ENCODE results near the gene ATP6V1F. TPM values are rescaled to one million over a fixed set of nuclear protein-coding genes. Genes with fewer than 3 reads are reported as not detected.

Gene ATP6V1F
- total RNA-seq, 1 experiment from 2014 or later, result 234 TPM

DNA sequence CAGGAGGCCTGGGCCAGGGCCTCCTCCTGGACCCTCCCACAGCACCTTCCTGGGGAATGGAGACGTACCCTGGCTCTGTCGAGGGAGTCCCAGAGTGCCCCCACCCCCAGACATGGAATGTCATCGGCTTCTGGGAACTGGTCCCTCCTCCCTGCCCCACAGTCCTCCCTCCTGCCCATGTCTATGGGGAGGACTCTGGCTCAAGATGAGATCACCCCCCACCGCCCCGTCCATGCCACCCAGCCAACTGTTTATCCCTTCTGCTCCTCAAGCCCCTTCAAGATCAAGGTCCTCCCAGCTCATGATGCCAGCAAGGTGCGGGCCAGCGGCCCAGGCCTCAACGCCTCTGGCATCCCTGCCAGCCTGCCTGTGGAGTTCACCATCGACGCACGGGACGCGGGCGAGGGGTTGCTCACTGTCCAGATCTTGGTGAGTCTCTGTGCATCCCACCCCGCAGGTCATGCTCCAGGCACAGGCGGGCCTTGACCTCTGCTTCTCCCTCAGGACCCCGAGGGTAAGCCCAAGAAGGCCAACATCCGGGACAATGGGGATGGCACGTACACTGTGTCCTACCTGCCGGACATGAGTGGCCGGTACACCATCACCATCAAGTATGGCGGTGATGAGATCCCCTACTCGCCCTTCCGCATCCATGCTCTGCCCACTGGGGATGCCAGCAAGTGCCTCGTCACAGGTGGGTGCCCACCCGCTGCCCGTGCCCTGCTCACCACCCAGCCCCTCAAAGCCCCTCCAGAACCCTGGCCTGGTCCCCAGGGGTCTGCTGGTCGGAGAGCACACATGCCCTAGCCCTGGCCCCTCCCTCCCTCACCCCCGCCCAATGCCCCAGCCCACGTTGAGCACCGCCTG, 14.1 kb upstream of the ATP6V1F start:
- no peak for DNase-seq (ENCODE audit: low read depth)

DNA sequence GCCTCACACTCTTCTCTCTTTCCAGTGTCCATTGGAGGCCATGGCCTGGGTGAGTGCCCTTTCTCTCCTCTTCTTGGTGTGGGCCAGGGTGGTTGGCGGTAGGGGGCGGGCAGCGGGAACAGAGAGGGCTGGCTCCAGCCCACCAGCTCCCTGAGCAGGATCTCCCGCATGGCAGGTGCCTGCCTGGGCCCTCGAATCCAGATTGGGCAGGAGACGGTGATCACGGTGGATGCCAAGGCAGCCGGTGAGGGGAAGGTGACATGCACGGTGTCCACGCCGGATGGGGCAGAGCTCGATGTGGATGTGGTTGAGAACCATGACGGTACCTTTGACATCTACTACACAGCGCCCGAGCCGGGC, 13.5 kb upstream of the ATP6V1F start:
- no peak for DNase-seq (ENCODE audit: low read depth)

DNA sequence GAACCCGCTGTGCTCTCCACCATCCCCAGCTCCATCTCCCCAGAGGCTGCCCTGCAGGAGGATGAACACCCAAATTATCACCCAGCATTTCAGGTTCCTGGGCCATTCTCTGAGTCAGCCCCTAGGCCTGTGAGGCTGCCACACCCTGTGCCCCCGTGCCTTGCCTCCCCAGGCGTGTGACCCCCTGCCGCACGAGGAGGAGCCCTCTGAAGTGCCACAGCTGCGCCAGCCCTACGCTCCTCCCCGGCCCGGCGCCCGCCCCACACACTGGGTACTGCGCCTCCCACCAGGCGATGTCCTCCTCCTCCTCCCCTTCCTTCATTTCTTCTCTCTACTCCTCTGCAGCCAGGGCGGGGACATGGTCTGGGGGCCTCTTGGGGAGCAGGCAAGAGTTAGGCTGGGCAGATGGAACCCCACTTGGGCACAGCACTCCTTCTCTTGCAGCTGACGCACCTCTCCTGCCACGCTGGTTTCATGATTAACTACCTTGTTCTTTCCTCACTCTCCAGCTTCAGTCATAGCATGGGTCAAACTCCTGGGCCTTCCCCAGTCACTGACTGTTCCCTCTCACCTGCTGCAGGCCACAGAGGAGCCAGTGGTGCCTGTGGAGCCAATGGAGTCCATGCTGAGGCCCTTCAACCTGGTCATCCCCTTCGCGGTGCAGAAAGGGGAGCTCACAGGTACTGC, 12.7 kb upstream of the ATP6V1F start:
- DNase-seq (ENCODE audit: low read depth), result no peak

DNA sequence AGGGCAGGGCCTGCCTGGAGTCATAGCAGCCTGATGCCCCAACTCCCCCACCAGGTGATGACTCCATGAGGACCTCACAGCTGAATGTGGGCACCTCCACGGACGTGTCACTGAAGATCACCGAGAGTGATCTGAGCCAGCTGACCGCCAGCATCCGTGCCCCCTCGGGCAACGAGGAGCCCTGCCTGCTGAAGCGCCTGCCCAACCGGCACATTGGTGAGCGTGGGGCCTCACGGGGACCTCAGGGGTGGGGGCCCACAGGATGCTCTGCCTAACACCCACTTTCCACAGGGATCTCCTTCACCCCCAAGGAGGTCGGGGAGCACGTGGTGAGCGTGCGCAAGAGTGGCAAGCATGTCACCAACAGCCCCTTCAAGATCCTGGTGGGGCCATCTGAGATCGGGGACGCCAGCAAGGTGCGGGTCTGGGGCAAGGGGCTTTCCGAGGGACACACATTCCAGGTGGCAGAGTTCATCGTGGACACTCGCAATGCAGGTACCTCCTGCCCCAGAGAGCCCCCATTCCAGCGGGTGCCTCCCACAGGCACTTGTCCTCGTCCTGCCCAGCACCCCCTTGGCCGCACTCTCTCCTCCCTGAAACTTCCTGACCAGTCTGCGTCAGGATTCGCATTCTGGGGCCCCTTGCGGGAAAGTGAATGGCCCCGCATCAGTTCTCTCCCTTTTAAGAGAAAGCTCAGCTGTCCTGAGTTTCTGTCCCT, 10.0 kb upstream of the ATP6V1F start:
- no peak for DNase-seq (ENCODE audit: low read depth)

DNA sequence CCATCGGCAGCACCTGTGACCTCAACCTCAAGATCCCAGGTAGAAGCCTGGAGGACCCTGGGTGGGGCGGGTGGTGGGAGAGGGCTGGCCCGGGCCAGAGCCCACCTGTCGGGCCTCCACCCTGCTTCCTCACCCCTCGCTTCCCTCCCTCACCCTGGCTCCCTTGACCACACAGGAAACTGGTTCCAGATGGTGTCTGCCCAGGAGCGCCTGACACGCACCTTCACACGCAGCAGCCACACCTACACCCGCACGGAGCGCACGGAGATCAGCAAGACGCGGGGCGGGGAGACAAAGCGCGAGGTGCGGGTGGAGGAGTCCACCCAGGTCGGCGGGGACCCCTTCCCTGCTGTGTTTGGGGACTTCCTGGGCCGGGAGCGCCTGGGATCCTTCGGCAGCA, 8.9 kb upstream of the ATP6V1F start:
- DNase-seq (ENCODE audit: low read depth), result no peak

DNA sequence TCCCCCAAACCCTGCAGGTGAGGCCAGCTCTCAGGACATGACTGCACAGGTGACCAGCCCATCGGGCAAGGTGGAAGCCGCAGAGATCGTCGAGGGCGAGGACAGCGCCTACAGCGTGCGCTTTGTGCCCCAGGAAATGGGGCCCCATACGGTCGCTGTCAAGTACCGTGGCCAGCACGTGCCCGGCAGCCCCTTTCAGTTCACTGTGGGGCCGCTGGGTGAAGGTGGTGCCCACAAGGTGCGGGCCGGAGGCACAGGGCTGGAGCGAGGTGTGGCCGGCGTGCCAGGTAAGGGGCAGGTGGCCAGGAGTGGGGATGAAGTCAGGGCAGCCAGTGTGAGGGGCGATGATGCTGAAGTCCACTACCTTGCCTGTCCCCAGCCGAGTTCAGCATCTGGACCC, 8.3 kb upstream of the ATP6V1F start:
- DNase-seq (ENCODE audit: low read depth), result no peak

DNA sequence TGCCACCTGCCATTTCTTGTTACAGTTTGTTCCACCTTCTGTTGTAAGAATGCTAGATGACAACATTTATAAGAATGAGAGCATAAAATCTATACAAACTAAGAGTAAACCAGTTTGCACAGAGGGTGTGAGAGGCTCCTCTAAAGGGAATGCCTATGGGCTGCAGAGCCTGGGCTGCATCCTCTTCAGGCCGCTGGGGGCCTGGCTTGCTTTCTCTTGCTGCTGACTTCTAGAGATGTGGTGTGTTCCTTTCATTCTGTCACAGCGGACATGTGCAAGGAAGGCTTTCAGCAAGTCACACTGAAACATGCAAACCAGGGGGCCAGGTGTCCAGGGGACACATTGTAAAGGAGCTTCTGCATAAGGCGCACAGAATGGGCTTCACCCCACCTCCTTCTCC, 7.1 kb upstream of the ATP6V1F start:
- DNase-seq (ENCODE audit: low read depth), result no peak

DNA sequence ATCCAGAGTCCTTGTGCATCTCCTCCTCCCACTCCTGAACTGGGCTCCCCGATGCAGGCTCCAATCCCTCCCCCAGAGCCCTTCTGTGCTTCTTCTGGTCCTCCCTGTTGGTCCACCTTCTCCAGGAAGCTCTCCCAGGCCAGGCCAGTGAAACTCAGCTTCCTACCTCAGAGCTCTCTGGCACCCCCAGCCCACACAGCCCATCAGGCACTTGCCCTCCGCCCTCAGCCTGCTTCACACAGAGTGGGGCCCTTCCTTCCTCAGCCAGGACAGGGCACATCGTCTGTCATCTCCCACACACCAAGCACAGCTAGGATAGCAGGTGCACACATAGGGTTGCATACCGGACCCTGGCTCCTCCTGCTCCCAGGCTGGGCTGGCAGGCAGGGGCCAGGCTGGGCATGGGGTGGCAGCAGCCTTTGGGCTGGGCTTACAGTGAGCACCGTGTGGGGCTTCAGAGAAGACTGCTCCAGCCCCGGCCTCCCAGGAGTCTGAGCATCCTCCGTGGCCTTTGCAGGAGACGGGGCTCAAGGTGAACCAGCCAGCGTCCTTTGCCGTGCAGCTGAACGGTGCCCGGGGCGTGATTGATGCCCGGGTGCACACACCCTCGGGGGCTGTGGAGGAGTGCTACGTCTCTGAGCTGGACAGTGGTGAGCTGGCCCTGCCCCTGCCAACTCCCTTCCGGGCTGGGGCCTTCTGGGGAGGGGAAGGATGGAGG, 6.5 kb upstream of the ATP6V1F start:
- DNase-seq (ENCODE audit: low read depth), result no peak

DNA sequence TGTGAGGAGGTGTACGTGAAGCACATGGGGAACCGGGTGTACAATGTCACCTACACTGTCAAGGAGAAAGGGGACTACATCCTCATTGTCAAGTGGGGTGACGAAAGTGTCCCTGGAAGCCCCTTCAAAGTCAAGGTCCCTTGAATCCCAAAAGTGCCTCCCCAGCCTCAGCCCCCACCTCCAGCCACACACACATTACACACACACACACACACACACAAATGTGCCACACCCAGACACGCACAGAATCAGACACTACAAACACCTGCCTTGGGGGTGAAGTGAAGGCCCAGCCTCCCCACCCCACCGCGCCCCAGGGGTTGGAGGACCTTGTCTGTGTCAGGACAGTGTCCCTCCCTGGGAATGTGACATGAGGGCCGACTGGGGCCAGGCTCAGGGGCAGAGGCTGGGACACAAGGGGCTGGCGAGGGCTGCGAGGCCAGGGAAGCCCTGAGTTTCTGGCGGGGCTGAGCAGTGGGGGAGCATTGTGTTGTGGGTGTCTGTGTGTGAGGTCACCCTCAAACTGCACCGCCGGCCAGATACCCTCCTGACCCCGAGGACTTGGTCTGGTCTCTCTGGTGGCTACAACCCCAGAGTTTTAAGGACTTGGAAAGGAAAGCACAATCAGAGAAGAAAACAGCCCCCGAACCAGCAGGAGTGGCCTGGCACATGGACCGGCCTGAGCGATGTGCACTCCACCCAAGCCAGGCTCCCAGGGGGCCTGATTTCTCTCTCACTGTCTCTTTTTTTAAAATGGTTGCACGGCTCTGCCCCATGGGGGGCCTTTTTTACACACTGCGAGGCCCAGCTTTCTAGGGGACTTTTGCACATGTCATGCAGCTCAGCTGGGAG, 4.0 kb upstream of the ATP6V1F start:
- DNase-seq (ENCODE audit: low read depth), result no peak

DNA sequence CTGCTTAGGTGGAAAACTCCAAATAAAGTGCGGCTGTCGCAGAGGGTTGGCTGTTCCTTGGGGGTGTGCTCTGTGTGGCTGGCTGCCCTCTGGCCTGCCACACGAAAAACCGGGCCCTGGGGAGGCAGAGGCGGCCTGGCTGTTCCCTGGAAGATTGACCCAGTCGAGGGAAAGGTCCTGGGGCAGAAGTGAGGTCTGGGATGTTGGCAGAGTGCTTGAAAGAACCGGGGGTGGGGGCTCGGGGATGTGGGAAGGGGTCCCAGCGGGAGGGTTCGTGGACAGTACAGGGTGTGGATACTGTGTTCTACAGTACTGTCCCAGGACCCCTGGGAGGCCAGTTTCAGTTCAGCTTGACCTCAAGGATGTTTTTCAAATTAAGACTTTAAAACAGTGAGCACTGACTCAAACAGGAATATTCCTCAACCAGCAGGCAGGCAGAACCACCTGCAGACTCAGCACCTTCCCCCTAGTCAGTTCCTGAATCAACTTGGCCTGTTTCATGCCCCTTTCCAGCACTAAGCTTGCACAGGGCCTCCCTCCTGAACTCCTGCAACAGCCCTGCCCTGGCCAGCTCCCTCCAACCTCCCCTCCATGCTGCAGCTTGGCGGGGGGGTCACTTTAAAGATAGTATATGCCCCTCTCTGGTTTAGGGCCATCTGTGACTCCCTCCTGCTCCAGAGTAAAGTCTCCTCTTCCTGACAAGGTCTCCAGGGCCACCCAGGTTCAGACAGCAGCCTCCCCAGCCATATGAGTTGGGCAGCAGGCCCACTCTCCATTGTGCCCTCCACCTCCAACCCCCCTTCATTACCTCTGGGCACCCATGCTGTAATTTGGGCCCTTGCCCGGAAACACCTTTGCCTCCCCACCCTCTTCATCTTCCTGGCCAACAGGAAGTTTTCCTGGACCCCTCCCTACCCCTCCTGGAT, 3.2 kb upstream of the ATP6V1F start:
- no peak for DNase-seq (ENCODE audit: low read depth)

DNA sequence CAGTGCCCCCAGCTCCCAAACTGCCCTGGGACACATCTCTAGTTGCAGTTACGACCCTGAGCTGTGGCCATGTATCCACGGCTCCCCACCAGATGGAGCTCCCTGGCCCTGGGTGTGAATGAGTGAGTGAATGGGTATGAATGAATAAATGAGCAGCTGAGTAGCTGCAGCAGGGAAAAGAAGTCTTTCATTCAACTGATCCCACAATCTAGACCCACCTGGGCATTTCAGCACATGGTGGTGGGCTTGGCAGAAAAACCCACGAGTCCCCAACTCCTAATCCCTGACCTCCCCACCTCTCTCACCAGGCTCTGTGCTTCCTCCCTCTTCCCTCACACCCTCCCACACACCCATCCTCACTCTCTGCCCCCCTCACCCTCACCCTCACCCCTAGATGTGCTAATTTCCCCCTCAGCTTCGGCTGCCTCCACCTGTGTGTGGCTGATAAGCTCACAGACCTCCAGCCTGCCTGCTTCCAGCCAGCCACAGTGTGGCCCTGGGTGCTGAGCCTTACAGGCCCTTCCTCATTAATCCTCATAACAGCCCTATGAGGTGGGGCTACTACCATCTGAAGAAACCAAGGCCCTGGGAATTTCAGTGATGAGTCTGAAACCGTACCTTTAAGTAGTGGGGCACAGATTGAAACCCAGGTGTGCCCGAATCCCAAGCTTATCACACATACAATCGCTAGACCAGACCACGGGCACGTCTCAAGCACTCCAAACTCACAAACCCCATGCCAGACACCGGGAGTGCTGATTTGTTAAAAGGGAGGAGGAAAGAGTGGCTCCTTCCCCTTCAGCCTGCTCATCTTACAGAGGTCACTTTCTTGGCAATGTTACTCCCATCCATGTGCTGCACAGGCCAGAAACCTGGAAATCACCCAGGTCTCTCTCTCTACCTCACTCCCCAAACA, 2.2 kb upstream of the ATP6V1F start:
- DNase-seq (ENCODE audit: low read depth), result no peak

DNA sequence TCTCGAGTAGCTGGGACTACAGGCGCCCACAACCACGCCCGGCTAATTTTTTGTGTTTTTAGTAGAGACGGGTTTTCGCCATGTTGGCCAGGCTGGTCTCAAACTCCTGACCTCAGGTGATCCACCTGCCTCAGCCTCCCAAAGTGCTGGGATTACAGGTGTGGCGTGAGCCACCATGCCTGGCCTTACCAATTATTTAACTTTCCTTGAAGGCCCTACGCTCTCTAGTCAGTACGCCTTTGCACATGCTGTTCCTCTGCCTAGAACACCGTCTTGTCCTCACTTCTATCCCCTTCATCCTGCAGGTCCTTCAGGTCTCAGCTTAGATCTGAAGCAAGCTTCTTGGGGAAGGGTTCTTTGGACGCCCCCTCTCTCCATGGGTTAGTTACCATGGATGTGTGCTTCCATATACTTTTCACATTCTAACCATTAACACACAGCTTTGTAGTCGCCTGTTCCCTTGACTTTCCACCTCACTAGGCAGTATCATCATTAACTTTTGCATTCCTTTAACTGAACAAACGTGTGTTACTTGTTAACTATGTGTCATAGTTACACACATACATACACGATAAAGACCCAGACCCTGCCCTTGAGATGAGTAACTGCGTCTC, 592 bp upstream of the ATP6V1F start:
- DNase-seq (ENCODE audit: low read depth), result no peak

DNA sequence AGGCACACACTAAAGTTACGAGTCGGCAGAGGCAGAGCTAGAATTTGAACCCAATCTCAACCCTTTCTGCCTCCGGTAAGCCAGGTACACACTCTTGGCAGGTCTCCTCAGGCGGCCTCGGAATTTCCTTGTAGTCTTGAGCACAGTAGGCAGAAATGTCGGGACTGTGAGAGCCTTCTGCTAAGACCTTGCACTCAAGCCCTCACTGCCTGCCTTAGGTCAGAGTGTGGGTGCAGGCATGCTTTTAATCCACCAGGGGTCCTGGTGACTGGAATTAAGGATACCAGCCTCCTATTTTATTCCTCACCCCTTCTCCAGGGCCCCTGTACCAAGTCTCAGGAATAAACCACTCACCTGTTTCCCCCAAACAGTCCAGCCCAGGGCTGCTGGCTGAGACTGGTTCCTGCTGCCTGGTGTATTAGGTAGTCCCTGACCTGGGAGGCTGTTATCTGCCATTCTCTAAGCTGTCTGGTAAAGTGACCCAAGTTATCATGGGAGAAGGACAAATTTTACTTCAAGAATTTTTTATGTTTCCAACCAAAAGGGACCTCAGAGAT, 855 bp downstream of the ATP6V1F start:
- peak; percentile 66 for DNase-seq (ENCODE audit: low read depth)

DNA sequence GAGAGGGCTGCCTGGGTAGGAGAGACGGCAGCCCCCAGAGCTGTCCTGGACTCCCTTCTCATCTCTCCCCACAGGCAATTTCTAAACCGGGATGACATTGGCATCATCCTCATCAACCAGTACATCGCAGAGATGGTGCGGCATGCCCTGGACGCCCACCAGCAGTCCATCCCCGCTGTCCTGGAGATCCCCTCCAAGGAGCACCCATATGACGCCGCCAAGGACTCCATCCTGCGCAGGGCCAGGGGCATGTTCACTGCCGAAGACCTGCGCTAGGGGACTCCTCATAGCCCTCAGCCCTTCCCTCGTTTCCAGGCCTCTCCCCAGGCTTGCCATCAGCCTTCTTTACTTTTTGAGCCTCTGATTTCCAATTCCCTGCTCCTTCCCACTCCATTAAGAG, 2.6 kb downstream of the ATP6V1F start:
- DNase-seq (ENCODE audit: low read depth), result no peak

DNA sequence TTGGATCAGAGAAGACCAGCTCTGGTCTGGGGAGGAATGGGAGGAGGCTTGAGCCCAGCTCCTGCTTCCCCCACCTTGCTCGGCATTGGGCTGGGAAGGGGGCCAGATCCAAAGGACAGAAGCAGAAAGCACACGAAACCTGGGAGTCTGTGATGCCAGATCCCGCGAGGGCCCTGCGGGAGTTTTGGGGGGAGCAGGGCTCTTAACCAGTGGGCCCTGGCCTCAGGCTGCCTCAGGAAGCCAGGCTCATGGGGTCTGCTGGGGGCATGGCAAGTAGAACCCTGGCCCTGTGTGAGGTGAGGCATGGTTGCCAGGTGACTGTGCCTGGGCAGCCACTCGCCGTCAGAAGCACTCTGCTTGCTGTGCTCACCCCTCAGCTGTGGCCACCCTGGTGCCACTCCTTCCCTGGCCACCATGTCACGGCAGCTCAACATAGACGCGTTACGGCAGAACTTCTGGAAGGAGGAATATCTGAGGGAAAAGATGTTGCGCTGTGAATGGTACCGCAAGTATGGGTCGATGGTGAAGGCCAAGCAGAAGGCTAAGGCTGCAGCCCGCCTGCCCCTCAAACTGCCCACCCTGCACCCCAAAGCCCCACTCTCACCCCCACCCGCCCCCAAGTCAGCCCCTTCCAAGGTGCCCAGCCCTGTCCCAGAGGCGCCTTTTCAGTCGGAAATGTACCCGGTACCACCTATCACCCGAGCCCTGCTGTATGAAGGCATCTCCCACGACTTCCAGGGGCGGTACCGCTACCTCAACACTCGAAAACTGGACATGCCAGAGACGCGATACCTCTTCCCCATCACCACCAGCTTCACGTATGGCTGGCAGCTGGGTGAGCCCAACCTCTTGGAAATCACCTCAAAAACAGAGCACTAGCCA, 3.6 kb downstream of the ATP6V1F start:
- DNase-seq (ENCODE audit: low read depth), result no peak

DNA sequence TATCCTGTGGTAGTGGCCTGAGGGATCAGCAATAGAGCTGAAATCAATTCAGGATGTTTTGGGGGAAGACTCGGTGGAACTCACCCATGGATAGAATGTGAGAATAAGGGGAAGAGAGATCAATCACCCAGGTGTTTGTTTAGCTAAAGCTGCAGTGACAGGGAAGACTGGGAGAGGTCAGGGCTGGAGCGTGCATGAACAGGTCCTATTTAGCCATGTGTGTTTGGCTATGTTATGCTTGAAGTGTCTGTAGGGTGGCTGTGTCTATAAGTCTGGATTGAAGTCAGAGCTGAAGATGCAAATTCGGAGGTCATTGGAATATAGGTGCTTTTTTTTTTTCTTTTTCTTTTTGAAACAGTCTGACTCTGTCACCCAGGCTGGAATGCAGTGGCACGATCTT, 4.6 kb downstream of the ATP6V1F start:
- DNase-seq (ENCODE audit: low read depth), result no peak
